GM19455 (cell line): ENCODE measurements around the gene BAHCC1.
"Not testable (repeated sequence)": the region's sequence is repeated elsewhere in the genome, so short reads cannot be mapped to it uniquely, and the experiment has no call there.

Experiments used
- ATAC-seq: cut with Tn5 transposase; IDR thresholded peaks from one replicate; pipeline ENCODE4 v1.9.1; 2021; ENCODE audit not compliant: unreplicated experiment

BAHCC1 gene

GRCh38 chr17:81425716-81426392 lies 30.6 kb downstream of the BAHCC1 start:
- ATAC-seq: not testable (repeated sequence)

- ATAC-seq: no peak
Observed at GRCh38 chr17:81426393-81427172, 31.3 kb downstream of the BAHCC1 start.

DNA sequence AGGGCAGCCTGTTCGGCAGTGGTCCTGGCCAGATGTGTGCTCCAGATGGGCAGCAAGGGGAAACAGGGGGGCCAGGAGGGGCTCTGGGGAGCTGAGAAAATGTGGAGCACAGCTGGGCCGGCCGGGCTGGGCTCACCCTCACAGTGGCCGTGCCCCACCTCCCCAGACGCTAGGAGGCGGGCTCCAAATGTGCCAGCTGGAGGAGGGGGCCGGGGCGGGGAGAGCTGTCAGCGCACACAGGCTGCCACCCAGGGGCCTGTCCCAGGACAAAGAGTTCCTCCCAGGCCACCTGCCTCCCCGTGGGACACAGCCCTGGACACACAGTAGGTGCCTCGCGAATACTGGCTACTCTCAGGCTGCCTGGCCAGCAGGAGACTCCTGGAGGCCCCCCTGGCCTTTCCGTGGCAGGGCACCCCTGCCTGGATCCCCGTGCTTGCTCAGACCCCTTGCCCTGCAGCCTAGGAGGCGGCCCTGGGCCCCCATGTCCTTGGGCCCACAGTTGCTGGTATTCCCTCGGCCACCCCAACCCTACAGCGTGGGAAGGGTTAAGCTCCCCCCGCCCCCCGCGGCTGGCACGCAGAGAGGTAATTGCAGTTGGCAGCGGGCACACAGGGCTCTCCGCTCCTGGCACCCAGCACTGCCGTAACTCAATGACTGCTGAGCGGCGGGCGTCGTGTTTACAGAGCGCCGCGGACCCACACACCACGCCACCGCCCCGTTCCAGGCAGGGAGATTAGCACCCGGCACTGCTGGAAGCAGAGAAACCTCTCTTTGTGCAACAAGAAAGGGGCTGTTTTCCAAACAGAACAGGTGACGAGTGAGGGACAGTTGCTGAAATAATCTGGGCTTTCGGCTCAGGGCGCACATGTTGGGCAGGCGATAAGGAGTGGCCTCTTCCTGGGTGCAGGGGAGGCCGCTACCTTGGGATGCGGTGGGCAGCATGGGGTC lies 32.2 kb downstream of the BAHCC1 start:
- ATAC-seq: no peak

DNA sequence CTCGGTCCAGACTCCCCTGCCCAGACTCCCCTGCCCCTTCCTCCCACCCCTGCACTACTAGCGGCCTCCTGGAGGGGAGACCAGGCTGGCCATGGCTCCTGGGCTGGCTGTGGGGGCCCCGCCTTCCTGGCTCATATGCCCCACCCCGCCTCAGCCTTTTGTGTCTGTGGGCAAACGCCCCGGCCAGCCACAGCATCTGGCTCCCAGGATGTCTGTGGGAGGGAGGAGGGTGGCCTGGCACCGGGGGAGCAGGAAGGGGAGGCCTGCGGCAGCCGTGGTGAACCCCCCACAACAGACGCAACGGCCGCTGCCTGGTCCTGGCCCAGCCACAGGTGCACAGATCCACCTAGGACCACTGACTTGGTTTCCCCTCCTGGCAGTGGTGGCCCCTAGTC lies 32.9 kb downstream of the BAHCC1 start:
- no peak for ATAC-seq

- ATAC-seq: no peak
Observed at GRCh38 chr17:81428516-81428915, 33.3 kb downstream of the BAHCC1 start.

GRCh38 chr17:81428948-81429774 lies 33.9 kb downstream of the BAHCC1 start:
- ATAC-seq: no peak

DNA sequence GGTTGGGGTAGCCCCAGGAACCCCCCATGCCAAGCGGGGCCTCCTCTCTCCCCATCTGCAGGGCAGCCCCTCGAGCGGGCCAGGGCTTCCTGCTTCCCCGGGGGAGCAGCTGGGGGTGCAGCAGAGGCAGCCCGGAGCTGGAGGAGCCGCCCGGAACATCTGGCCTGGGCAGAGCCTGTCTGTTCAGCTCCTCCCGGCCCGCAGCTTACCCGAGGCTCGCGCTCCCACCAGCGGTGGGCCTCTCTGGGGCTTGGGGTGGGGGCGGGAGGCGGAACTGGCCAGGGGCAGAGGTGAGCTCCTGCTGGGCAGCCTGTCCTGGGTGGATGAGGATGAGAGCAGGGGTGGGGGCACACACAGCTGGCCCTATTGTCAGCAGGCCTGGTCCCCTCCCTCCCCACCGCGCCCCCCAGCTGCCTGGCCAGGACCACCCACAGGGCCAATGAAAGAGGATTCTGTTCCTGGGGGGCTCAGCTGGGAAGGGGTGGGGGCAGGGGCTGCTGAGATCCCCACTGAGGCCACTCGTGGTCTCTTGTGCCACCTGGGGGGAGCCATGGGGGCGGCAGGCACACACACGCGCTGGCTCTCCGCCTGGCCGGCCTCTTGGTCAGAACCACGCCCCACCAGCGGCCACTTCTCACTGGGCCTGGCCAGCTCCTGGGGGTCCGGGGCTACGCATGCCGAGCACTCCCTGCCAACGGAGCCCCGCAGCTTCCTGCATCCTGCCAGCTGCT lies 34.7 kb downstream of the BAHCC1 start:
- no peak for ATAC-seq

- no peak for ATAC-seq
Observed at GRCh38 chr17:81431545-81432482, 36.6 kb downstream of the BAHCC1 start.

DNA sequence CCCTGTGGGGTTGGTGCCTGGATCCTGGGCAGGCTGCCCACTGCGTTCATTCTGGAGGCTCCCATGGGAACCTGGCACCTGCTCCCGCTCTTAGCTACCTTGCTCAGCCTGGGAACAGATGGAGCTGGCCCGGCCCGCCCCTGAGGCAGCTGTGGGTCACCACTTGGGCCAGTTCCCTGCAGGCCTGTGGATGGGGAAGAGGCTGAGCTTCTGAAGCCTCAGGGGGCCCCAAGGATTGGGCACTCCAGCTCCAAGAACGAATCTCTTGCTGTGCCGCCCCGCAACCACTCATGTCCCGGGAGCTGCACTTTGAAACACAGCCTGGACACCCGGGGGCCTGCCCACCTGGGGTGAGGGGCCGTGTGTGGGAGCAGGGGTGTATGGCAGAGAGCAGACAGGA lies 37.7 kb downstream of the BAHCC1 start:
- ATAC-seq: no peak

DNA sequence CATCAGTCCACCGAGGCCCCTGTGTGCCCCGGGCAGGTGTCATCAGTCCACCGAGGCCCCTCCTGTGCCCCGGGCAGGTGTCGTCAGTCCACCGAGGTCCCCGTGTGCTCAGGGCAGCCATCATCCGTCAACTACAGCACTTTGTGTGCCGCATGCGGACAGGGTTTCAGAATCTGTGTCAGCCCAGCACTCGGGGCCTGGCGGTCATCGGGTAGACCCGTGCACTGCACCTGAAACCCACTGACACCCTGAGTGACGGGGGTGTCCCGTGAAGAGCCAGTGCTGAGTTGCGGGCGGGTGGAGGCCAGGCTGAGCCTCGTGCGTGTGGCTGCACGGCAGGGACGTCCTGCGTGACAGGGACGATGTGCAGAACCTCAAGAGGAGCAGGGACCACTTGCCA lies 38.4 kb downstream of the BAHCC1 start:
- no peak for ATAC-seq

- ATAC-seq: no peak
Observed at GRCh38 chr17:81434072-81434471, 38.8 kb downstream of the BAHCC1 start.

DNA sequence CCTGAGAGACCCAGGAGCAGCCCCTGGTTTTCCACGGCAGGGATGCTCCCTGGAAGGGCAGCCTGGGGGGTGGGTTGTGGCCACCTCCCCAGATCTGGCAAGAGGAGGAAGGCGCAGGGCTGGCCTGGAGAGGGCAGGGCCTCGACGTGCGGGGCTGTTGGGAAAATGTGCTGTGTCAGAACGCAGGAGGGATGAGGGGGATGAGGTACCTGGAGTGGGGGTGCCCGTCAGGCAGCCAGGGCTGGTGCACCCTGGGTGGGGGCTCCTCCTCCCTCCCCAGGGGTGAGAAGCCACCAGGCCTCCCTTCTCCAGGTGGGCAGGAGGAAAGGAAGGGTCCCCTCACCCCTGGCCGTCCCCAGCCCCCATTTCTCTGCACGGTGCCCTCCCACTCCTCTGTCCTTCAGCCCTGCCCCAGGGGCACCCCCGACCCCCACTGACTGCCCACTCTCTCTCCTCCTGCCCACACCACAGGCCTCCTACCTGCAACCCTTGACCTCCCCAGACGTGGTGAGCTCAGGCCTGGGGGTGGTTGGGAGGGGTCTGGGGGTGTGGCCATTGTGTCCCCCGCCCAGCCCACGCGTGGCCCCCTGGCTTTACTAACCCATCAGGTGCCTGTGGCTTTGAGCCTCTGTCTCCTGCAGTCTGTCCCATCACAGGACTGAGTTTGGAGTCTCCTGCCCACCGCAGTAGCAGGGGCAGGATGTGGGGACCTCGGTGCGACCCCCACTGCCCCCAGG lies 39.6 kb downstream of the BAHCC1 start:
- no peak for ATAC-seq

- ATAC-seq: no peak
Observed at GRCh38 chr17:81435652-81436293, 40.5 kb downstream of the BAHCC1 start.

- ATAC-seq: no peak
Observed at GRCh38 chr17:81436294-81436849, 41.1 kb downstream of the BAHCC1 start.

DNA sequence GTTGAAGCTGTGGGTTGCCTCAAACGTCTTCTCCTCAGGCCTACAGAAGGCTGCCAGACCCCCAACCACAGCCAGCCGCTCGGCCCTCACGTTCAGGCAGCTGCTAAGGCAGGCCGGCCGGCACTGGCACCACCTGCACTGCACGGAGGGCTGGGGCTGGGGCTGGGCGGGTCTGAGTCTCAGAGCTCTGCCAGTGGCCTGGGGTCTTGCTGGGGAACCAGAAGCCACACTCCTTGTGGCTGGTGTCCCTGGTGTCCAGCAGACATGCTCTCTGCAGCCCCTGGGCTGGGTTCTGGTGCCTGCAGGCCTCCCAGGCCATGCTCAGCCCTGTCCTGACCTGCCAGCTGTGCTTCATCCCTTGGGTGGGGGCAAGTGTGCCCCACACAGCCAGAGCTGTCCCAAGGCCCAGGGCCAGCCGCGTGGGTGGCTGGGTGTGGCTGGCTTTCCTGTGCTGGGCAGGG lies 42.0 kb downstream of the BAHCC1 start:
- no peak for ATAC-seq

DNA sequence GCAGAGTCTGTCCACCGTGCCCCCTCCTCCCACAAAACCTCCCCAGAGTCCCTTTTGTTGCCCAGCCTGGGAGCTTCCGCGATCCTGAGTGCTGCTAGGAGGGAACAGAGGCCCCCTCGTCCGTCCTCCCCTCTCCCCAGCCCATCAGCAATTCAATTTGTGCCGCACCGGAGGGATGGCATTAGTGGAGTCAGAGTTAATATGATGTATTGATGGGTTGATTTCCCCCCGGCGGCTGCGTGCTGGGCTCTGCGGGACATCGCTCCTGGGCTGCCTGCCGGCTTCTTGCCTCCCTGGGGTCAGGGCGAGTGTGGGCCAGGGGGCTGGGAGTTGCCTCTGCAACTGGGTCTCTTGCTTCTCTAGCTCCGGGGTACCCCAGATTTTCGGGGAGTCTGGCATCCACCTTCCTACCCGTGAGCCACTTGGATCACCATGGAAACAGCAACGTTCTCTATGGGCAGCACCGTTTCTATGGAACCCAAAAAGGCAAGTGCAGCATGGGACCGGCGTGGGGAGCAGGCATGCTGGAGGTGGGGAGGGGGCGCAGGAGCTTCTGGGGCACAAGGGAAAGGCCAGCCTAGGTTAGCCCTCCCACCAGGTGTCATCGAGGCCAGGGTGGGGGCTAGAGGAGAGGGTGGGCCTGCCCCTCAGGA lies 42.9 kb downstream of the BAHCC1 start:
- no peak for ATAC-seq

- no peak for ATAC-seq
Observed at GRCh38 chr17:81438688-81439087, 43.4 kb downstream of the BAHCC1 start.
